ENCODE data around the gene ZNF728. TPM values are rescaled to one million over a fixed set of nuclear protein-coding genes. Genes with fewer than 3 reads are reported as not detected.
"Not testable (repeated sequence)": the region's sequence is repeated elsewhere in the genome, so short reads cannot be mapped to it uniquely, and the experiment has no call there.

Gene ZNF728
- total RNA-seq, 1 experiment from 2014 or later: not detected

- no peak overlapping the region for H3K27ac ChIP-seq (ENCODE audit: low read length)
- no peaks in the 10 kb centered on the region for H3K4me1 ChIP-seq (ENCODE audit: insufficient read depth, low read length)
- H3K9me3 ChIP-seq (ENCODE audit: low read length): 0 out of 2 replicates have a peak, but pooled peaks cover 10% of the 10 kb centered on the region
- H3K9me2 ChIP-seq (replicated peaks; ENCODE audit: low read length): no peaks in the 10 kb centered on the region
- intact Hi-C loops (cut with micrococcal nuclease): no loop called here
- ChIA-PET POLR2A (ENCODE audit: unreplicated experiment) (no interaction called here), CTCF (no interaction called here)
- no peak overlapping the region for H2AFZ ChIP-seq (ENCODE audit: low read length)
- no peaks in the 10 kb centered on the region for H3F3A ChIP-seq (ENCODE audit: low read length, unreplicated experiment)
- H3K27me3 ChIP-seq (ENCODE audit: low read length): no peaks in the 10 kb centered on the region
- no peaks in the 10 kb centered on the region for H4K20me1 ChIP-seq (ENCODE audit: low read length)
- TF ChIP-seq CTCF (conservative IDR thresholded peaks at IDR 0.05; ENCODE audit: low read depth, low read length): no peak
- no peak for TF ChIP-seq EZH2phosphoT487 (IDR thresholded peaks at IDR 0.05; ENCODE audit: borderline replicate concordance, low read length)
- no peak for TF ChIP-seq EZH2 (IDR thresholded peaks at IDR 0.05; ENCODE audit: low read length, unreplicated experiment)
- BruUV-seq (replicated peaks): no TSS peak
- H3K4me3 ChIP-seq (ENCODE audit: low read length): no peak overlapping the region
- H3K9ac ChIP-seq (ENCODE audit: low read length): no peak overlapping the region
- H3K79me2 ChIP-seq (ENCODE audit: low read length): no peaks in the 10 kb centered on the region
- H3K36me3 ChIP-seq (ENCODE audit: low read depth, low read length): no peaks in the 10 kb centered on the region; the same call in 1 of the 2 replicates
- ATAC-seq: peak; percentile 13; the same call in 1 of the 2 replicates
- no peak overlapping the region for H3K4me2 ChIP-seq (ENCODE audit: low read length)
- peak; percentile 49 for DNase-seq
Observed at GRCh38 chr19:22935151-22935550, 67.8 kb downstream of the ZNF728 start.

- H3K9me3 ChIP-seq (ENCODE audit: low read length); POLR2A ChIA-PET (ENCODE audit: unreplicated experiment); BruUV-seq (replicated peaks); H3K4me2 ChIP-seq (ENCODE audit: low read length); H3K4me3 ChIP-seq (ENCODE audit: low read length); H3K27me3 ChIP-seq (ENCODE audit: low read length); H3K79me2 ChIP-seq (ENCODE audit: low read length); H3K36me3 ChIP-seq (ENCODE audit: low read depth, low read length); intact Hi-C loops (cut with micrococcal nuclease); H2AFZ ChIP-seq (ENCODE audit: low read length); DNase-seq; H3K27ac ChIP-seq (ENCODE audit: low read length); ATAC-seq; CTCF ChIA-PET; H4K20me1 ChIP-seq (ENCODE audit: low read length); H3K4me1 ChIP-seq (ENCODE audit: insufficient read depth, low read length); H3K9ac ChIP-seq (ENCODE audit: low read length); H3F3A ChIP-seq (ENCODE audit: low read length, unreplicated experiment); H3K9me2 ChIP-seq (replicated peaks; ENCODE audit: low read length): not testable (repeated sequence)
Observed at GRCh38 chr19:22927576-22927975, 75.4 kb downstream of the ZNF728 start.

GRCh38 chr19:22925181-22925580 is 77.8 kb downstream of the ZNF728 start:
- H3K27me3 ChIP-seq (ENCODE audit: low read length); BruUV-seq (replicated peaks); H3K9ac ChIP-seq (ENCODE audit: low read length); H3K27ac ChIP-seq (ENCODE audit: low read length); H4K20me1 ChIP-seq (ENCODE audit: low read length); POLR2A ChIA-PET (ENCODE audit: unreplicated experiment); intact Hi-C loops (cut with micrococcal nuclease); H3K4me2 ChIP-seq (ENCODE audit: low read length); CTCF ChIA-PET; H2AFZ ChIP-seq (ENCODE audit: low read length); DNase-seq; H3K79me2 ChIP-seq (ENCODE audit: low read length); ATAC-seq; H3K4me1 ChIP-seq (ENCODE audit: insufficient read depth, low read length); H3K9me2 ChIP-seq (replicated peaks; ENCODE audit: low read length); H3K4me3 ChIP-seq (ENCODE audit: low read length); H3K9me3 ChIP-seq (ENCODE audit: low read length); H3K36me3 ChIP-seq (ENCODE audit: low read depth, low read length); H3F3A ChIP-seq (ENCODE audit: low read length, unreplicated experiment): not testable (repeated sequence)

Other genes starting within 250 kb of the ZNF728 start
- gene ZNF99, start 219.0 kb downstream of the ZNF728 start, total RNA-seq (2014; rRNA removed): not detected in 2 replicates
- not detected in 2 replicates for gene ZNF723, start 170.9 kb downstream of the ZNF728 start, total RNA-seq (2014; rRNA removed)
- 0.86 and 1.2 TPM in 2 replicates for gene ZNF730, start 113.8 kb upstream of the ZNF728 start, total RNA-seq (2014; rRNA removed)
- gene ZNF724, start 247.2 kb upstream of the ZNF728 start, total RNA-seq (2014; rRNA removed): 14.9 and 23.1 TPM in 2 replicates

Data from PC-3 (cell line).